Endothelial cell of umbilical vein (primary cell): Measurements from ENCODE around the gene MXD4.

ENCODE experiments used
- CTCF ChIP-seq, 2 donors: IDR thresholded peaks; 1 replicate in 1 of 2; 2 replicates in 1 of 2; pipeline ENCODE4 v1.5.1; 2011; ENCODE audit warnings: low read length in 2 of 2, mild to moderate bottlenecking in 2 of 2, moderate library complexity in 2 of 2, control low read depth in 1 of 2, inconsistent platforms in 1 of 2, low read depth in 1 of 2; ENCODE audit not compliant: insufficient read depth in 1 of 2; ENCODE audit errors: extremely low read depth in 1 of 2
- EZH2 ChIP-seq: IDR thresholded peaks from 2 replicates; pipeline ENCODE4 v1.6.1; 2012; ENCODE audit warnings: borderline replicate concordance, low read depth, mild to moderate bottlenecking, moderate library complexity, low read length, inconsistent platforms; ENCODE audit not compliant: severe bottlenecking
- FOS ChIP-seq: IDR thresholded peaks from 2 replicates; pipeline ENCODE4 v1.6.1; 2011; ENCODE audit warnings: mild to moderate bottlenecking, low read length, moderate library complexity, borderline replicate concordance; ENCODE audit not compliant: insufficient read depth
- MAX ChIP-seq: IDR thresholded peaks from 2 replicates; pipeline ENCODE4 v1.6.1; 2011; ENCODE audit not compliant: insufficient read depth, insufficient read length
- MYC ChIP-seq: IDR thresholded peaks from one replicate; pipeline ENCODE4 v1.6.1; 2011; ENCODE audit warnings: mild to moderate bottlenecking, low read depth, low read length
- POLR2A ChIP-seq: IDR thresholded peaks from 2 replicates; pipeline ENCODE4 v1.6.1; 2012; ENCODE audit warnings: low read depth, mild to moderate bottlenecking, control low read depth, low read length
- POLR2AphosphoS5 ChIP-seq: IDR thresholded peaks from 2 replicates; pipeline ENCODE4 v1.6.1; 2012; ENCODE audit warnings: low read depth, mild to moderate bottlenecking, control low read depth, low read length, moderate library complexity; ENCODE audit not compliant: insufficient read depth

- TF ChIP-seq CTCF (IDR thresholded peaks at IDR 0.05; ENCODE audit: extremely low read depth in 1 of 2, insufficient read depth in 1 of 2, low read depth in 1 of 2, low read length in 2 of 2), result no peak
- TF ChIP-seq POLR2AphosphoS5, result no peak
- TF ChIP-seq MYC, result no peak
- no peak for TF ChIP-seq MAX
- TF ChIP-seq POLR2A, result no peak
- TF ChIP-seq EZH2, result no peak
- no peak for TF ChIP-seq FOS
Observed at GRCh38 chr4:2254665-2255500, 7.0 kb downstream of the MXD4 start.
